GM19467 (cell line): Measurements from ENCODE around the gene CES4A.

Experiments used
- ATAC-seq: cut with Tn5 transposase; IDR thresholded peaks from one replicate; pipeline ENCODE4 v1.9.1; 2021; ENCODE audit warnings: mild to moderate bottlenecking, moderate library complexity; ENCODE audit not compliant: unreplicated experiment

Gene CES4A

DNA sequence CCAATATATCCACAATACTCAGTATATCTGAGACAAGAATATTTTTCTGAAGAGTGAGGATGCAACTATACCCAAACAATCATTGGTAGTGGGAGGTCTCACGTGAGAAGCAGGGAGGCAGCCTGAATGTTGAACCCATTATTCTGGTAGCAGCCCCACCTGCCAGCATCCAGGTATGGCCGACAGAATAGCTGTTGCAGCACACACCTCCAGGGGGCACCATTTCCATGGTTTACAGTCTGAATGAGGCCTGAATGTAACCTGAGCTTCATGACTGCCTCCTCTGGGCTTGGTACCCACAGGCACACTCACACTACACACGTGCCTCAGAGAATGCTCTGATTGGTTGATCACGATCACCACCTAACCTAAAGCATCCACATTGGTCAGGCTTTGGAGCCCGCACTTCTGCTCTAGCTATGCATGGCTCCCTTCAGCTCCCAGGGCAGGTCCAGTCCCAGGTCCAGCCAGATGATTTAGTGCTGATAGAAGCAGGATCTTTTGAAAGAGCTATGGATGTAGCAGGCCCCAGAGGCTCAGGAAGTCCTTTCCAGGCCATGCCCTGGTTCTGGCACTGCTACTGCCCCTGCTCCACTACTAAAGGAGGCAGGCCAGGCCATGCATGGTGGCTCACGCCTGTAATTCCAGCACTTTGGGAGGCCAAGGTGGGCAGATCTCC lies 29.6 kb downstream of the CES4A start:
- ATAC-seq = peak; percentile 74

- ATAC-seq = no peak
Measured at GRCh38 chr16:67019171-67019570, 30.8 kb downstream of the CES4A start.

GRCh38 chr16:67021321-67021720 lies 32.9 kb downstream of the CES4A start:
- ATAC-seq = no peak

- ATAC-seq = no peak
Measured at GRCh38 chr16:67022531-67023214, 34.3 kb downstream of the CES4A start.

DNA sequence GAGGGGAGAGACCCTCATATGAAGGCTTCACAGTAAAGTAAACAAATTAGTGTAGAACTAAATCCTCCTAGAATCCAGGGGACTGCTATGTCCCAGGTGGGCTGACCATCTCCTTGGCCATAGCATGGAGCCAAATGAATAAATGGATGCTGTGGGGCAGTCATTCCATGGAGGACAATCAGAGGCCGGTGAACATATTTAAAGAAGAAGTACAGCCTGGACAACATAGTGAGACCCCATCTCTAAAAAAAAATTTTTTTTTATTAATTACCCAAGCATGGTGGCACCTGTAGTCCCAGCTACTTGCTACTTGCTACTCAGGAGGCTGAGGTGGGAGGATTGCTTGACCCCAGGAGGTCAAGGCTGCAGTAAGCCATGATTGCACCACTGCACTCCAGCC lies 35.3 kb downstream of the CES4A start:
- ATAC-seq = no peak

DNA sequence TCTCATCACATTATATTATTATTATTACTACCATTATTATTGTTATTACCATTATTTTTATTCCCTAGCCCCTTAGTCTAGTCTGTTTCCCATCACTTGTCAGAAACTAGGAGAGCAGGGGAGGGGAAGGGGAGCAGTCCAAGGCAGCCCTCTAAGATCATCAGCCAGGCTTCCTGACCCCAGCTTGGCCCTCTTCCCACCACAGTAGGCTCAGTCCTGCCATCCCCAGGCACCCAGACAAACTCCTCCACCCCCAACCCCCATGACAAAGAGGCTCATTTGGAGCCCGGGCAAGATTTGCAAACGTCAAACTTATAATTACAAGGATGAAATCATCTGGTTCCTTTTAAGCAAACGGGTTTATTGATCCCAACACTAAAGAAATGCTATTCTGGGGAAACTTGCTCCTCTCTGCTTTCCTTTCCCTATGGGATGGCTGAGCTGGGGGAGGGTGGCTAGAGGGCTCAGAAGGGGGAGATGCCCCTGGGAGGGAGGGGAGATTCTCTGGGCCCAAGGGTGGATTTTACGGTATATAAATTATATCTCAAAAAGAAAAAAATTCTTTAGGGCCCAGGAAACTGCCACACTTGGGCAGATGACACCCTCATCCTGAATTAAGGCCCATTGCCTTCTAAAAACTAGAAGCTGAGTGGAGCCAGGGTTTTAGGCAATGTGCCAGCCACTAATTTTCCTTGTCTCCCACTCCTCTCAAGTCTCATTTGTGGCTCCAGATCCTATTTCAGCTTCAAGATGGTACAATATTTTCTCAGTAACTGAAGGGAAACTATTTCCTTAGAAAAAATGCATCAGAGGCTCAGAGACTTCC lies 36.2 kb downstream of the CES4A start:
- no peak for ATAC-seq

GRCh38 chr16:67025210-67025550 lies 36.8 kb downstream of the CES4A start:
- no peak for ATAC-seq

GRCh38 chr16:67026570-67026969 lies 38.2 kb downstream of the CES4A start:
- ATAC-seq = no peak

- no peak for ATAC-seq
Measured at GRCh38 chr16:67027046-67027445, 38.7 kb downstream of the CES4A start.

DNA sequence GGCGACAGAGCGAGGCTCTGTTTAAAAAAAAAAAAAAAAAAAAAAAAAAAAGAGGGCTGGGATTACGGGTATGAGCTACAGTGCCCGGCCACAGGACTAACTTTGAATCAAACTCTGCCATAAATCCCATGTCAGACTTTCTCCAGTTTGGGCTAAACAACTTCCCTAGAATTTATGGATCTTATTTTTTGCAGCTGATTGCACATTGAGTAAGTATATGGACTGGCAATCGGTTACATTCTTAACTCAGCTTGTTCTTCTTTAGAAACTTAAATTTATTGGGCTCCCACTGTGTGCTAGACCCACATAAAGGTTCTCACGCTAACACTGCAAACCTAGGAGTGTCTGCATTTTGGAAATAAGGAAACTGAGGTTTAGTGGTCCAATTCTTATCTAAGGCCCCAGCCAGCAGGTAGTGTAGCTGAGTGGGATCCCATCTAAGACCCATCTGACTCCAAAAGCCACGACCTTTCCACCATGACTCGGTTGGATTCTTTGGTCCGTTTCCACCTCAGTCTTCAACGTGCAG lies 39.8 kb downstream of the CES4A start:
- ATAC-seq = no peak

- peak; percentile 66 for ATAC-seq
Measured at GRCh38 chr16:67028696-67029253, 40.4 kb downstream of the CES4A start, which contains the start of gene CBFB. Gene CBFB (plus strand): TSS chr16:67029149. CDS start chr16:67029408, 259 bp downstream.

GRCh38 chr16:67029254-67030096 lies 41.1 kb downstream of the CES4A start:
- peak; percentile 45 for ATAC-seq

- ATAC-seq = no peak
Measured at GRCh38 chr16:67030221-67030962, 42.0 kb downstream of the CES4A start.

- ATAC-seq = no peak
Measured at GRCh38 chr16:67034487-67034886, 46.1 kb downstream of the CES4A start.

DNA sequence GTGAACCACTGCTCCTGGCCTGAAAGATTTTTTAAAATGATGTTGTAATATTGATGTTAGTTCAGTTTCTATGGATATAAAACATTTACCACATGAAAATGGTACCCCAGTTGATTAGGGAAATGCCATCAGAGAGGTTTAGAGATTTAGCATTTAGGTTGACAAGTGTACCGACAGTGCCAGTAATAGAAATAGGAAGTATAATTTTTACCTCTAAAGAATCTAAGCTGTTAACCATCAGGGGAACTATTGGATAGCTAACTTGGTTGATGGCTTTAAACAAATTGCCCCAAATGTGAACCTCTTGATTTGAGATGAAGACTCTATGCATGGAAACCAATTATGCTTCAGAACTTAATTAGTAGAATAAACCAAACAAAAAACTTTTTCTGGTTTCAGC lies 47.0 kb downstream of the CES4A start:
- ATAC-seq = no peak

GRCh38 chr16:67036323-67036741 lies 47.9 kb downstream of the CES4A start:
- no peak for ATAC-seq

DNA sequence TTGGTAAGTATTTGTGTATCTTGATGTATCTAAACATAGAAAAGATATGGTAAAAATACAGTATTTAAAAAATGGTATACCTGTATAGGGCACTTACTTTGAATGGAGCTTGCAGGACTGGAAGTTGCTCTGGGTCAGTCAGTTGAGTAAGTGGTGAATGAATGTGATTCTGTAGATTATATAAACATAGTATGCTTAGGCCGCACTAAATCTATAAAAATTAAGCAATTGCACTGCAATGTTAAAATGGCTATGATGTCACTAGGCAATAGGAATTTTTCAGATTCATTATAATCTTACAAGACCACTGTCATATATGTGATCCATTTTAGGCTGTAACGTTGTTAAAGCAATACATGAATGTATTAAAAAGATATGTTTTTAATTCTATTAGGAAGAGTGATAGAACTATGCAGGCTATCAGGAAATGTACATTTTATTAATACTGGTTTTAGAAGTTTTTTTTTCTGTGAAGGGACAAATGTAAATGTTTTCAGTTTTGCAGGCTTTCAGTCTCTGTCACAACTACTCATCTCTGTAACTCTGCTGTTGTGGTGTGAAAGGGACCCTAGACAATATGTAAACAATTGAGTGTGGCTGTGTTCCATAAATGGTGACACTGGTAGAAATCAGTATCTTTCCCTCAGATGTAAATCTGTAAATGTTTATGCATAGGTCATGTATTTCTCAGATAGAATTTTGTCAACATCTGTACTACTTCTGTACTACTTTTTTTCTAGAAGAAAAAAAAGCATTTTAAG lies 51.1 kb downstream of the CES4A start:
- ATAC-seq = no peak

DNA sequence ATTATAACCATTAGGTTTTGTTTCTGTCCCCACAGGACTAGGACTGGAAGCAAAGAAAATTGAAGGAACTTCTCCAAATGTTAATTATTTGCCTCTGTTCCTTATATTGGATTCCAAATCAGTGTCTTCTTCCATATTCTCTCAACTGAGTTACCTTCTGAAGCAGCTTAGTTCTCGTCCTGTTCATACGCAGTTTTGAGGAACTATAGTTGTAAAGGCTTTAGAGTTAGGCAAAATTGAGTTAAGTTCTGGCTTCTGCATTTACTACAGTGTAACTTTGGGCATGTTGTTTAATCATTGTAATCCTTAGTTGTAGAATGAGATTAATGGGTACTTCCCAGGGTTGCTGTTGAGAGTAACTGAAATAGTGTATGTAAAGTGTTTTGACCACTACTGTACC lies 51.8 kb downstream of the CES4A start:
- no peak for ATAC-seq

DNA sequence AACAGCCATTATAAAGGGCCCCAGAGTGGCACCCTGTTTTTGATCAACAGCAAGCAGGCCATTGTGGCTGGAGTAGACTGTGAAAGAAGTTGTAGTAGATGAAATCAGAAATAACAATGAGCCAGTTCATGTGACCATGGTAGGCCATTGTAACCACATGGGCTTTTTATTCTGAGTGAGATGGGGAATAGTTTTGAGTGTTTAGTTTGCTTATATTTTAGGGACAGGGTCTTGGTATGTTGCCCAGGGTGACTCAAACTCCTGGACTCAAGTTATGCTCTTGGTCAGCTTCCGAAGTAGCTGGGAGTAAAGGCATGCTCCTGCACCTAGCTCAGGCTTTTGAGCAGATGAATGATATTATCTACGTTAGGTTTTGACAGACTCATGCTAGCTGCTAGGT lies 52.5 kb downstream of the CES4A start:
- ATAC-seq = no peak
